Stimulated activated CD8-positive, alpha-beta memory T cell treated with anti-CD3 and anti-CD28 coated beads, Interleukin-15, amount 100 ng/mL, for 24 hours (primary cell): Measurements from ENCODE around the gene PPP1R13L.

Experiments used
- DNase-seq: peaks from one replicate; pipeline ENCODE4 v3.0.0-alpha.2; 2020; ENCODE audit warnings: low read depth

Gene PPP1R13L

DNA sequence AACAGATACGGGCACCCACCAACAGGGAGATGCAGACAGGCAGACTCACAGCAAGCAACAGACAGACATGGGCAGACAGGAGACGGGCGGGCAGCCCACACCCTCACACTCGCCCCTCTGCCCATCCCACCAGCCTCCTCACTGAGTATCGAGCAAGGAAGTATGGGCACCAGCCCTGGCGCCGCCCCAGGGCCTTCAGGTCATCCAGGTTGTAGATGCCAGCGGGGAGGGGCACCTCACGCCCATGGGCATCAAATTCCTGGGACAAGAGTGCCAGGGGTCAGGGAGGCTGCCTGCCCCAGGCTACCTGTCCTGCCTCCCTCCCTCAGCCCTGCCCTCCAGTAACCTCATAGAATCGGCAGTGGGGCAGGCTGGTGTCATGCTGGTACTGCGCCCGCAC is 40.2 kb downstream of the PPP1R13L start:
- DNase-seq, result no peak

DNA sequence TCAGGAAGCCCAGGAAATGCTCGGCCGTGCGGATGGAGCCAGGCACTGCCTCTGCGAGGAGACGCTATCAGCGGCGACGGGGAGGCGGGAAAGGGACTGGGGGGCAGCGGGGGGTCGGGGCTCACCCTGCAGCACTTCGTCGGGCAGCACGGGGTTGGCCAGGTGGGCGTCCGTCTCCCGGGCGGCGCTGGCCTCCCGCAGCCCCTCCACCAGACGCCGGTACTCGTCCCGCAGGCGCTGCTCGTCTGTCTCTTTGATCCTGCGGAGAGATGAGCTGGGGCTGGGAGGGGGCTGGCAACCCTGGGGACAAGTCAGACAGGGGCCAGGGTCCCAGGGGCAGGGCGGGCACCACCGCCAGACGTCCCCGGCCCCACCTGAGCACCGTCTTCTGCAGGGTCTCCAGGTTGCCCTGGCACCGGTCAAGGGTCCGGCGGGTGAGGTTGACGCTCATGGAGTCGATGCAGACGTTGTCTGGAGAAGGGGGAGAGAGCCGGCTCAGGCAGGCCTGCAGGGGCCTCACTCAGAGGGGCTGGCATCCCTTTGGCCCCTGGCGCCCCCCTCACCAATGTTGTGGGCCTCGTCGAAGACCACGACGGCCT is 40.9 kb downstream of the PPP1R13L start:
- DNase-seq, result no peak

DNA sequence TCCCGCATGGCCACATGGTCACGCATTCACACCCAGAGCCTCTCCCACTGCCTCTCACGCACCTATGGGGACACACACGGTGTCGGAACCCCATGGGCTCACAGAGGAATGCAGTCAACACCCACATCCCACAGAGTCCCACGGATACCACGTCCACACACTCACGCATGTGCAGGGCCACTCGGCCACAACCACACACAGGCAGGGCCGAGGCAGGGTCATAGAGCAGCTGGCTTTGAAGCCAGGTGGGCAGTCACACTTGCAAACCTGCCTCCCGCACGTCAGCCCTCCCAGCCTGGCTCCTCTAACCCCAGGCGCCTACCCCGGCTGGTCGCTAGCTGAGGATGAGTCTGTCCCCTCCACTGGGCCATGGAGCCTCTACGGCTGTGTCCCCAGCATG is 42.6 kb downstream of the PPP1R13L start:
- no peak for DNase-seq

DNA sequence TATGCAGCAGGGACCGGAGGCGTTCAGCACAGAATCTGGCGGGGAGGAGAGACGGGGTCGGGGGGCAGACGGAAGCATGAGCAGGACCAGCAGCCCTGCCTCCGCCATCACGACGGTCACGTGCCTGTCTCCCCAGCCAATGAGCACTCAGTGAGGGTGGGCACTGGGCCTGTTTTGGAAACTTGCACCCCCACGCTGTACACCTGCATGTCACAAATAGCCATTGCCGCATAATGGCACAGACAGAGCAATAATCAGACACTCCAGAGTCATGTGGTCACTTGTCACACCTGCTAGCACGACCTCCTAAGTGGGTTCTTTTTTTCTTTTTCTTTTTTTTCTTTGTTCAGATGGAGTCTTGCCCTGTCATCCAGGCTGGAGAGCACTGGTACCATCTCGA is 43.3 kb downstream of the PPP1R13L start:
- DNase-seq, result no peak

DNA sequence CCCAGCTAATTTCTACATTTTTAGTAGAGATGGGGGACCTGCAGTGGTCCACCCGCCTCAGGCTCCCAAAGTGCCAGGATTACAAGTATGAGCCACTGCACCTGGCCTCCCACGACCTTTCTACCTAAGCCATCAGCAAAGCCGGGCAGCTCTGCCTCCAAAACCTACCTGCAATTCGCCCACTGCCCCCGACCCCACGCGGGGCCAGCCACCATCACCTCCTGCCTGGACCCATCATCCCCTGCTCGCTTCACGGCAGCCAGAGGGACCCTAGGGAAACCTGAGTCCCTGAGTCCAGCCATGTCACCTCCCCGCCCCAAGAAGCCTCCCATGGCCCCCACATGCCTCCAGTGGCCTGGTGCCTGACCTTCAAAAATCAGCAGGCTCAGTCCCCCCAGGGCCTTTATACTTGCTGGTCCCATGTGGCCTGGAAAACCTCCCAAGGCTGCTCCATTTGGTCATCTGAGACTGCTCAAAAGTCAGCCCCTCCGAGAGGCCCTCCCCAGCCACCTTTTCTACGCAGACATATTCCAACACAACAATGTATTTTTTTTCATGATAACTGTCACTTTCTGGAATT is 46.6 kb downstream of the PPP1R13L start:
- no peak for DNase-seq

DNA sequence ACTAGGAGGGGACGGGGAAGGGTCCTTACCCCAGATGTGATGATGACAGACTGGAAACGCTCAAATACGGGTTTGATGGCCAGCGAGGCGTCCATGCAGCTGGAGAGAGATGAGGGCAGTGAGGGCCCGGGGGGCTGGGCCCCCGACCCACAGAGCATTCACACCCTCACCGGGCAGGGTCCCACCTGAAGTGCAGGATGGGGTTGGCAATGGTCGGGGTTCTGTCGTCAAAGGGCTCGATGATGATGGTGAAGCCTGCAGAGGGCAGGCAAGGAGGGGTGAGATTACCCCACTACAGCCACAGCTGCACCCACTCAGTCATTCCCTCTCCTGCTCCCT is 47.5 kb downstream of the PPP1R13L start:
- DNase-seq, result no peak

DNA sequence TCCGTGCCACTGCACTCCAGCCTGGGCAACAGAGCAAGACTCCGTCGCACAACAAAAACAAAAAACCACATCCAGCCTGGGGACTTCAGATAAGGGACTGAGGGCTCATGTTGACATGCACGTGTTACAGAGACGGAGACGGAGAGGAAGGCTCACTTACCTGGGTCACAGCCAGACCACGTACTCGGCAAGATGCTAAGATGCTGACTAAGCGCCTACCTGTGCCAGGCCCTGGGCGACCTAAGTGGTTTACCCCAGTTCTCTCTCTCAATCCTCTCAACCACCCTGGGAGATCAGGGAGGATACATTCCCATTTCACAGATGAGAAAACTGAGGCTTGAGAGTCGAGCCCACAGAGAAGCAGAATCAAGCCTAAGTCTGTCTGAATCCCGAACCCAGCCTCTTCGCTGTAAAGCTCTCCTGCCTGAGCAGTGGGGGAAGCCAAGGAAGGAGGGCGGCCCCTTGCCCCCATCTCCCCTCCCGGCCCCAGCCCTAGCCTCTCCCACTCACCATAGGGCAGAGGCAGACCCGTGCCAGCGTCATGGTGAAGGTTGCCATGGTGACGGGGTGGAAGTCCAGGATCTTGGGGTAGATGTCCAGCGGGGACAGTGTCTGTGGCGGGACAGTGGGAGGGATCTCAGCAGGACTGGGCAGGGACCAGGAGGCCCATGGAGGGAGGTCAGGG is 48.0 kb downstream of the PPP1R13L start:
- DNase-seq, result no peak

DNA sequence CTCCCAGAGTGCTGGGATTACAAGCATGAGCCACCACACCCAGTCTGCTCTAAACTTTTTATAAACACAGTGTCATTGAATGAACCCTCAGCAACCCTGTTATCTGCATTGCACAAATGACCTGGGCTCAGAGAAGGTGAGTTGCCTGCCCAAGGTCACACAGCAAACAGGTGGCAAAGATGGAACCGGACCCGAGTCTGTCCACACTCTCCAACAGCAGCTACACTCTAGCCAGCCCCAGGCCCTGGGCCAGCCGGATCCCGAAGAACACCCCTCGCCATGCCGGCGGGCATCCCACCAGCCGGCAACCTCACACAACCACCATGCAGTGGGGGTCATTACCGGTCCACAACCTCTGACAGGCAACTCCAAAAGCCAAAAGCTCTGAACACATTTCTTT is 49.0 kb downstream of the PPP1R13L start:
- no peak for DNase-seq

DNA sequence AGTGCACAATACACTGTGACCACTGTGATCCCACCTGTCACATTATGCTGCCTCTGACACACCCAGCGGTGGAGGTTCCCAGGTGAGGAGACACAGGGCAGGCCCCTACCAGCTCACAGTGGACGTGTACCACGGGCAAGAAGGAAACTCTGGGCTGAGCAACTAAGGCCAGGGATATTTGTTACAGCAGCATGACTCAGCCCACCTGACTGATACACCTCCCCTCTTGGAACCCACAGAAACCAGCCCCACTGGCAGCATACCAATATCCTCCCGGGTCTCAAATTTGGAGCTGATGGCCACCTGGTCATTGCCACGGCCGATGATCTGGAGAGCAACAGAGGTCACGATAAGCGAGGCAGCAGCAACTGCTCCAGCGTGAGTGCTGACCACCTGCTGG is 49.5 kb downstream of the PPP1R13L start:
- no peak for DNase-seq

DNA sequence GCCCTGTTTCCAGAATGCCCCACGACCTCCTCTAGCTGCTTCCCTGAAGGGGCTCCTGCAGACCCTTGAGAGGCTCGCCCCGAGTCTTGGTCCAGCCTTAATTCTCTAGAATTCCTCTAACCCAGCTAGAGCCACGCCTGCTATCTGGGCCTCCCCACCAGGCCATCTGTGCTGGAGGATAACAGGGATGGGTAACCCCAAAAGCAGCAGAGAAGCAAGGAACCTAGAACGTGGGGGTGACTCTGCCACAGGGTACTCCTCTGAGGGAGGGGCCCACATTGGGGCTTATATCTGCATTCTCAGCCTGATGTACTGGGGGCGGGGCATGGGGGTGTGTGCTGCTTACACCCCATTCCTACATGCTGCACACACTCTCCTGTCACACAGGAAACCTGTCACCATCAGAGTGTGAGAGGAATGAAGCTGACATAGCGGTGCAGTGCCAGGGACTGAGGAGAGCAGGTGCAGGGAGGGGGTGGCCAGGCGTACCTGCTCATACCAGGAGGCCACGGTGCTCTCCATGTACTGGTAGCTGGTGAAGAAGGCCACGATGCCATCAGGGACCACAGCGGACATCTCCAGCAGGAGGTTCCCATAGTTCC is 50.5 kb downstream of the PPP1R13L start:
- no peak for DNase-seq

DNA sequence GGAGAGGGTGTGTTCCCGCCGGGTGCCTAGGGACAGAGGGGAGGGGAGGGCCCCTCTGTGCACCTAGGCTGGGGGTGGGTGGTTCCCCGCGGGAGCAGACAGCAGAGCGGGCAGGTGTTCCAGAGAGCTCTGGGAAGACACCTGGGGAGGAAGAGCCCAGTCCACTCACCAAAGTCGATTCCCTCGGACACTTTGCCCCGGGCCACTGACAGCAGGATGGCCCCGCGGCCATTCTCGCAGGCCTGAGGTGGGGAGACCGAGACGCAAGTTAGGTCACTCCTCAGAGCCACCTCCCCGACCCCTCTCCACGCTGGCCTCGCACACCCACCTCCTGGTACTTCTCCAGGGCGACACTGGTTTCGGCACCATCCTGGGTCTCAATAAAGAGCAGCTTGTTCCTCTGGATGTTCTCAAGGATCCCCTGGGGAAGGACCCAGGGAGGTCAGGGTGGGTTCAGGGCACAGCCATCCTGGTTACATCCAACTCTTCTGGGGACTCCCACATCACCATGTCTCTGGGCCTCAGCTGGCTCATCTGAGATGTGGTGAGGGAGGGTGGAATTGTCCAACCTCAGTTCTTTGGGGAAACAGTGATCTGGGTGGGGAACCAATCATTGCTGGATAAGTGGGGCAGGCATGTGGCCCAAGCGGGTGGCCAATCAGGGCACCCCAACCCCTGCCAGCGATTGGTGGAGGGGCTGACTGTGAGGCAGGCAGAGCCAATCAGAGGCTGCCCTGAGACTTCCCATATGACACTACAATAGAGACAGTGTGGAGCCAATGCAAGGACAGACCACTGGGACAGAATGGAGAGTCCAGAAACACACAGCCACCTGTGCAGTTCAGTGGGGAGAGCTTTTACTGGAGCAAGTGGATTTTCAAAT is 51.7 kb downstream of the PPP1R13L start:
- DNase-seq, result no peak

DNA sequence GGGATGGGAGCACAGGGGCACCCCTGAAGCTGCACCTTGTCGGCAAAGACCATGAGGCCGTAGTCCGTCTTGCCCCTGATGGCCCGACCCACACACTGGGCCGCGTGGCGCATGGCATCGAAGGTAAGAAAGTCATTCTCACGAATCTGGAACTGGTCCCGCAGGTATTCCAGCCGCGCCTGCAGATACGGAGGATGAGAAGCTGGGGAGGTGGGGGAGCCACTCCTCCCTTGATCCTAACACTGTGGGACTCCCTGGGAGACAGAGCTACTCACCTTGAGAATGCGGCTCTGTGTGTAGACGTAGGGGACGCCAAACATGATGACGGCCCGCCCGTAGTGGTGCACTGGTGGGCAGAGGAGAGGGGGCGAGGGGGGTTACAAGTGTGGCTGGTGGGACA is 52.4 kb downstream of the PPP1R13L start:
- DNase-seq, result no peak

DNA sequence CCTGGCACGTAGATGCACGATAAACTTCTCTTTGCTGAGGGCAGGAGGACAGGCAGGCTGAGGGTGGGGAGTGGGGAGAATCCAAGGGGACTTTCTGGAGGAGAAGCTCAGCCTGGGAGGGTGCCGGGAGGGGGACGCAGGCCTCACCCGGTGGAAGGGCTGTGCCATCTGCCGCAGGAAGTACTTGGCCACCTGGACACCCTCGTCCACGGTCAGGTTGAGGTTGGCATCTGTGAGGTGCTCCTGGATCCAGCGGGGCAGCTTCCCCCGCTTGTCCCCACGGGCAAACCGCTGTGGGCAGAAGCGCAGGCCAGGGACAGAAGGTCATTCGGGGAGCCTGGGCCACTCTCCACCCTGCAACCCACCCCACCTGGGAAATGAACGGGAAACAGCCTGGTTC is 52.8 kb downstream of the PPP1R13L start:
- no peak for DNase-seq

DNA sequence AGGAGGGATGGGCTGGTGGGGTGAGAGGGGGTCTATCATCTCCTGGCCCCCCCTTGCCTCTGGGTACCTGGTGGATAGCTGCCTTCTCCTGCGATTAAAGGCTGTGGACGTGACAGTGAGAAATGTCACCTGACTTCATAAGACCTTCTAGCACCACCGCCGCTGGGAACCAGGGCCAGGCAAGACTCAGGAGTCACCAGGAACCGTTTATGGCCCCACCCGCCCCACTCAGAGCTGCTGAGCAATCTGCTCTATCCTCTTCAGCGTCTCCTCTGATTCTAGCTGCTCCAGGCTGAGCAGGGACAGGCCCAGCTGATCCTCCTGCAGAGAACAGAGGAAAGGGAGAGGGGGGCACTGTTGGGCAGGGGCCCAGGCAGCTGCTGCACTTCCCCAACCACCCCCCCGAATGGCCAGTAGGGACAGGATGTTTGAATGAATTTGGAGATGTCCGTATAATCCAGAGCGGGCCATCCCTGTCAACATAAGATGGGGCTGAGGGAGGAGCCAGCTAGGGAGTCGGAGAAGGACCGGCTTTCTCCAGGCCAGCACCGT is 53.4 kb downstream of the PPP1R13L start:
- no peak for DNase-seq

DNA sequence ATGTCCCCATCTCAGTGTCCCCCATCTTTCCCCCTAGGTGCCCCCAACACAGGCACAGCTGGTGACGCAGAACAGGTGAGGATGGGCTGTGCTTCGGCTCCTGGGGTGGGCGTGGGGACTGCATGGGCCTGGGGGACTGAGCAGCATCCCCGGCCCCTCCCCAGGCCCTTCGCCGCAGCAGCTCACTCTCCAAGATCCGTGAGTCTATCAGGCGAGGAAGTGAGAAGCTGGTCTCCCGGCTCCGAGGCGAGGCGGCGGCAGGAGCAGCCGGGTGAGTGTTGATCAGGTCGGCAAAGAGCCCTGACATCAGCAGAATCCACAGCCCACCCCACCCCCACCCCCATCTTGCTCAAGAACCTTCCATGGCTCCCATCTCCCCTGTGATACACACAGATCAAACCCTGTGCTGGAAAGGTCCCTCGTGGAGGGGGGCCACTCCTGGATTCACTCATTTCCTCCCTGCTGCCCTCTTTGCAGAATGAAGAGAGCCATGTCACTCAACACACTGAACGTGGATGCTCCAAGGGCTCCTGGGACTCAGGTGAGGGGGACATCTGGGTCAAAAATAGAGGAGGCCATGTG is 54.3 kb downstream of the PPP1R13L start:
- DNase-seq, result no peak

DNA sequence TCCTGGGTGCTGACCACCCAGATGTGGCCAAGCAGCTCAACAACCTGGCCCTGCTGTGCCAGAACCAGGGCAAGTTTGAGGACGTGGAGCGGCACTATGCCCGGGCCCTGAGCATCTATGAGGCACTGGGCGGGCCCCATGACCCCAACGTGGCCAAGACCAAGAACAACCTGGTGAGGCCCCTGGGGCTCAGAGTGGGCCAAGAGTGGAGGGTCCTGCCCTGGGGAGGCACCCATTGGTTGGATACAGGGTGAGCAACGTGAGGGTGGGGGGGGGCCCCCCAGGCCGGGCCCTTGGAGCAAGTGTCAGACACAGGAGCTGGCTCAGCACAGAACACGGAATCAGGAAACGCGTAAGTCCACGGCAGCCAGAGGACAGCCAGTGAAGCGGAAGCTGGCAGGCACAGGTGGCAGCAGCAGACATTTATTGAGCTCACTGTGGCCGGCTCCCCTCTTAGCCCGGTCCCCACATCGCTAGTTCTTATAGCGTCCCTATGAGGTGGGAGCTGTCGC is 55.4 kb downstream of the PPP1R13L start:
- no peak for DNase-seq

DNA sequence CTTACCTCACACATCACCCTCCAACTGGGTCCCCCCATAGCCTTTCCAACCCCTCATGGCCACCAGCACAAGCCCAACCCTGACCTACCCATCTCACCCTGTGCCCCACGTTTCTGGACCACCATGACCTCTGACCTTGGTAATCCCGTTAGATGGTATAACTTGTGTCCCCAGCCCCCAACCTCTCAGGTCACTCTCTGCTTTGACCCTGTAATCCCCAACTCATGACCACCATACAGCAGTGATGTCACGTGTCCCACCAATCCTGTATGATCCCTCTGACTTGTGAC is 55.8 kb downstream of the PPP1R13L start:
- no peak for DNase-seq

DNA sequence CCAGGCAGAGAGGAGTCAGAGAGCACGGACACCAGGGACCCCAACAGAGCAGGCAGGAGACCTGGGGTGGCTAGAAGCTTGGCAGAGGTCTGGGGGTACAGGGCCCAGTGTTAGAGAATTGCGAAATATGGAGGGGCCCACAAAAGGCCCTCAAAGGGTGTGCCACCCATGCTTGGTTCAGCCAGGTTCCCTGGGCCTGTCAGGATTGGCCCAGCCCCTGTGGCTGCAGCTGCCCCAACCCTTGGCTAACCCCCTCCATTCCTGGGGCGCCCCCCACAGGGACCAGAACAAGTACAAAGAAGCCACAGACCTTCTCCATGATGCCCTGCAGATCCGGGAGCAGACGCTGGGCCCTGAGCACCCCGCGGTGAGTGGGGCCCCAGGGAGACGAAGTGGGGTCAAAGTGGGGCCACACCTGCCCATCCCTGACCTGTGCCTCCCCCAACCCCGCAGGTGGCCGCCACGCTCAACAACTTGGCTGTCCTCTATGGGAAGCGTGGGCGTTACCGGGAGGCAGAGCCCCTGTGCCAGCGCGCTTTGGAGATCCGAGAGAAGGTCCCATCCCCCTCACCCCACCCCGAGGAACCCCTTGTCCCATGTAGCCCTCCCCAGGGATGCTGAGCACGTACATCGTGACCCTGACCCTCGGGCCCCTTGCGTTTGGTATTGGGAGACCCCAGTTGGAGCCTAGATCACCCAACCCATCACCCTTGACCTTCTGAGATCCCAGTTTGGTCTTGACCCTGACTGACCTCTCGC is 56.3 kb downstream of the PPP1R13L start:
- DNase-seq, result no peak

DNA sequence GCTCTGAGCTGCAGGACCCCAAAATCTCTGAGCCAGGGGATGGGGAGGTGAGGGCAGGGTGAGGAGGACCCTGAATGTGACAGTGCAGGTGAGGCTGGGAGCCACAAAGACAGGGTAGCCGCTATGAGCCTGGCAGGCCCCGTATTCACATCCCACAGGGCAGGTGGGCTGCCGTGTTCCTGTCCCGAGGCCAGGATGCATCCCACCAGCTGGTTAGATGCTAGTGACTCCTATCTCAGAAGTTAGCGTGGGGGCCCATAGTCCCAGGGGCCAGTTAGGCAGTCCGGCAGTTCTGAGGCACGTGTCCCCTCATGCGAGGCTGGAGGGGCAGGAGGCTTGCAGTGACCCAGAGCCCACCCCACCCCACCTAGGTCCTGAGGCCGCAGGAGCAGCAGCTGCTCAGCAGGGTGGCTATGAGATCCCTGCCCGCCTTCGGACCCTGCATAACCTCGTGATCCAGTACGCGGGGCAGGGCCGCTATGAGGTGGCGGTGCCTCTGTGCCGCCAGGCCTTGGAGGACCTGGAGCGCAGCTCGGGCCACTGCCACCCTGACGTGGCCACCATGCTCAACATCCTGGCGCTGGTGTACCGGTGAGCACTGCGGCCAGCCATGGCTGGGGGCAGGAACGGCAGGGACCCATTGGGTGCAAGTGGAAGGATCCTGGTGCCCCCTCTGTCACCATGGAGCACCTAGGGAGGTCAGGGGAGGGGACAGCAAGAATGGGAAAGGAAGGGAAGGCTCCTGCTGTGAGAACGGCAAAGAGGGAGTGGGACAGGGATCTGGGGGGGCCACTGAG is 57.1 kb downstream of the PPP1R13L start:
- no peak for DNase-seq

DNA sequence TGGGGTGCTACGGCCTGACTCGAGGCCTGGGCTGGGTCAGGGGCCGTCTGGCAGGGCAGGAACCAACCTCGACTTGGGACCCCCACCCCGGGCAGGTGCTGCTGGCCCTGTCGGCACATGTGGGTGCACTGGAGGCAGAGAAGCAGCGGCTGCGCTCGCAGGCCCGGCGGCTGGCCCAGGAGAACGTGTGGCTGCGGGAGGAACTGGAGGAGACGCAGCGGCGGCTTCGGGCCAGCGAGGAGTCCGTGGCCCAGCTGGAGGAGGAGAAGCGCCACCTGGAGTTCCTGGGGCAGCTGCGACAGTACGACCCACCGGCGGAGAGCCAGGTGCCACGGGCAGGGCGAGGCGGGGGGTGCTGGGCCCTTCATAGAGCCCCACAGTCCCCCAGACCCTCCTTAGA is 58.4 kb downstream of the PPP1R13L start:
- no peak for DNase-seq
